Spleen (tissue), 11 donors: ENCODE measurements around the gene LMAN1. TPM values are rescaled to one million over a fixed set of nuclear protein-coding genes. Genes with fewer than 3 reads are reported as not detected.

Source experiments
- DNase-seq: peaks from one replicate; pipeline ENCODE4 v3.0.0-alpha.2; 2020
- H3K27ac ChIP-seq, 8 donors: fragments of 200-600 bp; sonication (generic) in 7 of 8; 1 replicate in 4 of 8; 2 replicates in 4 of 8; pipeline versions ENCODE4 v1.5.0 to v1.8.0; 2016 to 2021; ENCODE audit warnings: inconsistent platforms in 4 of 8, mild to moderate bottlenecking in 4 of 8, moderate library complexity in 1 of 8
- H3K27me3 ChIP-seq, 7 donors: fragments of 200-600 bp; sonication (generic) in 6 of 7; replicated peaks in 1 of 7; 1 replicate in 4 of 7; 2 replicates in 3 of 7; pipeline versions ENCODE4 v1.5.0 to v1.8.0; 2016 to 2021; ENCODE audit warnings: inconsistent platforms in 3 of 7, mild to moderate bottlenecking in 1 of 7
- H3K36me3 ChIP-seq, 6 donors: fragments of 200-600 bp; sonication (generic) in 5 of 6; 1 replicate in 4 of 6; 2 replicates in 2 of 6; pipeline versions ENCODE4 v1.5.0 to v1.8.0; 2016 to 2021; ENCODE audit warnings: inconsistent platforms in 2 of 6
- H3K4me1 ChIP-seq, 6 donors: fragments of 200-600 bp; sonication (generic) in 5 of 6; 1 replicate in 3 of 6; 2 replicates in 3 of 6; pipeline versions ENCODE4 v1.5.0 to v1.8.0; 2016 to 2021; ENCODE audit warnings: inconsistent platforms in 3 of 6
- H3K4me3 ChIP-seq, 8 donors: fragments of 200-600 bp; sonication (generic) in 7 of 8; 1 replicate in 4 of 8; 2 replicates in 4 of 8; pipeline versions ENCODE4 v1.5.0 to v1.8.0; 2016 to 2021; ENCODE audit warnings: inconsistent platforms in 4 of 8, mild to moderate bottlenecking in 4 of 8, moderate library complexity in 2 of 8
- H3K9me3 ChIP-seq, 8 donors: fragments of 200-600 bp; sonication (generic) in 7 of 8; 1 replicate in 4 of 8; 2 replicates in 4 of 8; pipeline versions ENCODE4 v1.5.0 to v1.8.0; 2016 to 2021; ENCODE audit warnings: inconsistent platforms in 4 of 8
- POLR2A ChIP-seq, 3 donors: fragments of 450-650 bp; IDR thresholded peaks; one replicate each; pipeline ENCODE4 v1.5.1; 2017; ENCODE audit warnings: antibody characterized with exemption in 3 of 3, mild to moderate bottlenecking in 1 of 3
- POLR2AphosphoS5 ChIP-seq, 3 donors: sonication (generic); formaldehyde crosslinking; IDR thresholded peaks; one replicate each; pipeline ENCODE4 v1.5.1; 2017; ENCODE audit warnings: antibody characterized with exemption in 3 of 3
- WGBS, 5 donors: extraction: QIAGEN DNeasy Blood & Tissue Kit in 3 of 5; methylation state at CpG; one replicate each; pipeline versions ENCODE4 v1.1.5 to v1.1.7; 2013 to 2018; 5-methylcytosine and 5-hydroxymethylcytosine counted together
- intact Hi-C: fragments of 100-400 bp; cut with DNase I; formaldehyde crosslinking; loops from one replicate; pipeline ENCODE4 v1.15.0; 2023; ENCODE audit warnings: low total_unique reads
- polyA plus RNA-seq, 3 donors: library from polyadenylated mRNA; stranded (reverse); fragments of 200-250 nt; gene quantifications; one replicate each; pipeline ENCODE4 v1.2.1, GENCODE V29; 2013
- total RNA-seq, 7 donors: library from RNA; depleted of rRNA in 3 of 7; stranded (reverse); fragments of >200 nt in 3 of 7; fragmentation: NEBNext Ultra II Directional in 4 of 7; extraction: Animal tissue kit (Norgen Biotek cat#: 25700) in 4 of 7; gene quantifications; one replicate each; pipeline versions ENCODE4 v1.1.0 to v1.2.1, GENCODE V29; 2016 to 2021
- TF ChIP-seq, protein P1 (sequence below), 11 experiments: fragments of 200-600 bp in 7 of 11; fragments of 450-650 bp in 4 of 11; sonication (generic) in 4 of 11; IDR thresholded peaks in 8 of 11; conservative IDR thresholded peaks in 3 of 11; 1 replicate in 7 of 11; 2 replicates in 4 of 11; pipeline versions ENCODE4 v1.4.0 to v1.8.0; 2016 to 2021; ENCODE audit warnings: antibody characterized with exemption in 11 of 11, inconsistent platforms in 4 of 11, mild to moderate bottlenecking in 1 of 11
- donor health status: healthy with polysubstance abuse.
- donor health status: DM: no; HTN: no; CAD: no; lungs with moderate emphysema.
- donor health status: DM: no; HTN: no; CAD: no.
- donor health status: Bipolar disorder and iron deficiency.
- donor health status: healthy.
- donor health status: DM: no; HTN: no; CAD: no.
- donor health status: DM: yes; HTN: yes; CAD: no.

Gene LMAN1
- total and polyA plus RNA-seq, 10 donors = 10.0 to 97.9 (median 54.1) TPM

- intact Hi-C loops = no loop called here
- H3K36me3 ChIP-seq = no peaks in the 10 kb centered on the region
- TF ChIP-seq POLR2AphosphoS5 (IDR thresholded peaks at IDR 0.05) (no peak), POLR2A (IDR thresholded peaks at IDR 0.05) (no peak)
- TF ChIP-seq, protein P1, sequence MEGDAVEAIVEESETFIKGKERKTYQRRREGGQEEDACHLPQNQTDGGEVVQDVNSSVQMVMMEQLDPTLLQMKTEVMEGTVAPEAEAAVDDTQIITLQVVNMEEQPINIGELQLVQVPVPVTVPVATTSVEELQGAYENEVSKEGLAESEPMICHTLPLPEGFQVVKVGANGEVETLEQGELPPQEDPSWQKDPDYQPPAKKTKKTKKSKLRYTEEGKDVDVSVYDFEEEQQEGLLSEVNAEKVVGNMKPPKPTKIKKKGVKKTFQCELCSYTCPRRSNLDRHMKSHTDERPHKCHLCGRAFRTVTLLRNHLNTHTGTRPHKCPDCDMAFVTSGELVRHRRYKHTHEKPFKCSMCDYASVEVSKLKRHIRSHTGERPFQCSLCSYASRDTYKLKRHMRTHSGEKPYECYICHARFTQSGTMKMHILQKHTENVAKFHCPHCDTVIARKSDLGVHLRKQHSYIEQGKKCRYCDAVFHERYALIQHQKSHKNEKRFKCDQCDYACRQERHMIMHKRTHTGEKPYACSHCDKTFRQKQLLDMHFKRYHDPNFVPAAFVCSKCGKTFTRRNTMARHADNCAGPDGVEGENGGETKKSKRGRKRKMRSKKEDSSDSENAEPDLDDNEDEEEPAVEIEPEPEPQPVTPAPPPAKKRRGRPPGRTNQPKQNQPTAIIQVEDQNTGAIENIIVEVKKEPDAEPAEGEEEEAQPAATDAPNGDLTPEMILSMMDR (IDR thresholded peaks at IDR 0.05 in 8 of 11, conservative IDR thresholded peaks at IDR 0.05 in 3 of 11) = no peak
- H3K9me3 ChIP-seq = no peaks in the 10 kb centered on the region
- no peak overlapping the region for H3K27ac ChIP-seq
- DNase-seq = no peak
- H3K4me3 ChIP-seq = no peak overlapping the region
- peaks cover 0 to 30% (median 0%) of the 10 kb centered on the region in 7 donors for H3K27me3 ChIP-seq
- no peaks in the 10 kb centered on the region for H3K4me1 ChIP-seq
- 30 to 46% (median 40%) methylated on average over 10 of the region's 10 CpGs for WGBS, 5 donors
Observed at GRCh38 chr18:59395226-59396175, 36.4 kb upstream of the LMAN1 start.

- no peak overlapping the region for H3K4me3 ChIP-seq
- WGBS, 5 donors = 67 to 86% (median 77%) methylated on average over 3 of the region's 3 CpGs
- TF ChIP-seq, protein P1 (IDR thresholded peaks at IDR 0.05 in 8 of 11, conservative IDR thresholded peaks at IDR 0.05 in 3 of 11) = no peak
- no peak for TF ChIP-seq POLR2AphosphoS5 (IDR thresholded peaks at IDR 0.05)
- TF ChIP-seq POLR2A (IDR thresholded peaks at IDR 0.05) = no peak
- peaks cover 0 to 30% (median 0%) of the 10 kb centered on the region in 7 donors for H3K27me3 ChIP-seq
- no peak overlapping the region for H3K27ac ChIP-seq
- H3K36me3 ChIP-seq = no peaks in the 10 kb centered on the region
- intact Hi-C loops = no loop called here
- no peaks in the 10 kb centered on the region for H3K4me1 ChIP-seq
- no peaks in the 10 kb centered on the region for H3K9me3 ChIP-seq
- DNase-seq = no peak
Observed at GRCh38 chr18:59393381-59393780, 34.3 kb upstream of the LMAN1 start.

DNA sequence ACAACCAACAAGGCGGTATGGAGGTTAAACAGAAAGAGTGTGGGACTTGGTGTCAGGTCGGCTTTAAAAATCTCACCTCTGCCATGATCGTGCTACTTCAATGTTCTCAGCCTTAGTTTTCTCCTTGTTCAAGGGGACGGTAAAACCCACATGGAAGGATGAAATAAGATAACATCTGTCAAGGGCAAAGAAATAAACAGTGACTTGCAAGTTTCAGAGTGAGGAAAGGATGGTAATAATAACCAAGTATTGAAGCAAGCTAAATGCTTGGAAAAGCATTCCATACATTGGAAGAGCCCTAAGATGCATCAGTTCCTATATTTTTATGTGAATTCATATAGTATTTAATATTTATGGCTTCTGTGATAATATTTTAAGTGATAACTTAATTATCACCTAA is 29.8 kb upstream of the LMAN1 start:
- Histone ChIP-seq H3K4me1 (no peaks in the 10 kb centered on the region), H3K4me3 (no peak overlapping the region), H3K27ac (no peak overlapping the region), H3K36me3 (no peaks in the 10 kb centered on the region), H3K27me3 (peaks cover 0 to 14% (median 0%) of the 10 kb centered on the region in 7 donors), H3K9me3 (no peaks in the 10 kb centered on the region)
- TF ChIP-seq POLR2A (IDR thresholded peaks at IDR 0.05) = no peak
- intact Hi-C loops = no loop called here
- no peak for DNase-seq
- WGBS, 5 donors = 68 to 78% (median 75%) methylated on average over 4 of the region's 4 CpGs

GRCh38 chr18:59387687-59388565 is 28.9 kb upstream of the LMAN1 start:
- no peak for TF ChIP-seq POLR2A (IDR thresholded peaks at IDR 0.05)
- TF ChIP-seq, protein P1 (IDR thresholded peaks at IDR 0.05 in 8 of 11, conservative IDR thresholded peaks at IDR 0.05 in 3 of 11) = no peak
- no peak for TF ChIP-seq POLR2AphosphoS5 (IDR thresholded peaks at IDR 0.05)
- no peaks in the 10 kb centered on the region for H3K4me1 ChIP-seq

More at GRCh38 chr18:59387687-59388565, 28.9 kb upstream of the LMAN1 start:
- intact Hi-C loops = no loop called here
- no peak overlapping the region for H3K27ac ChIP-seq
- no peaks in the 10 kb centered on the region for H3K9me3 ChIP-seq
- H3K36me3 ChIP-seq = no peaks in the 10 kb centered on the region
- no peak for DNase-seq
- H3K4me3 ChIP-seq = no peak overlapping the region
- 83 to 90% (median 86%) methylated on average over 11 of the region's 11 CpGs for WGBS, 5 donors
- peaks cover 0 to 6% (median 0%) of the 10 kb centered on the region in 7 donors for H3K27me3 ChIP-seq
